Measurements from ENCODE around the gene ACTR5.
"Not testable (repeated sequence)": the region's sequence is repeated elsewhere in the genome, so short reads cannot be mapped to it uniquely, and the experiment has no call there.

The ACTR5 gene

GRCh38 chr20:38764567-38765318 is 16.5 kb downstream of the ACTR5 start:
- FAIRE-seq (peak; percentile 99), DNase-seq (ENCODE audit: low spot score) (peak; percentile 95)

- DNase-seq (ENCODE audit: low spot score) (no peak), FAIRE-seq (no peak)
Measured at GRCh38 chr20:38766071-38766470, 17.8 kb downstream of the ACTR5 start.

GRCh38 chr20:38769376-38770295 is 21.4 kb downstream of the ACTR5 start:
- FAIRE-seq (no peak), DNase-seq (ENCODE audit: low spot score) (no peak)

- FAIRE-seq: no peak
- no peak for DNase-seq (ENCODE audit: low spot score)
Measured at GRCh38 chr20:38770546-38770945, 22.3 kb downstream of the ACTR5 start.

GRCh38 chr20:38770970-38771369 is 22.7 kb downstream of the ACTR5 start:
- FAIRE-seq: no peak
- DNase-seq (ENCODE audit: low spot score): no peak

- DNase-seq (ENCODE audit: low spot score) (no peak), FAIRE-seq (no peak)
Measured at GRCh38 chr20:38771621-38772020, 23.4 kb downstream of the ACTR5 start.

- no peak for FAIRE-seq
- DNase-seq (ENCODE audit: low spot score): no peak
Measured at GRCh38 chr20:38774167-38774566, 25.9 kb downstream of the ACTR5 start.

GRCh38 chr20:38776363-38776762 is 28.1 kb downstream of the ACTR5 start:
- FAIRE-seq (no peak), DNase-seq (ENCODE audit: low spot score) (no peak)

GRCh38 chr20:38779247-38780097 is 31.2 kb downstream of the ACTR5 start:
- FAIRE-seq (no peak), DNase-seq (ENCODE audit: low spot score) (no peak)

GRCh38 chr20:38782275-38782674 is 34.0 kb downstream of the ACTR5 start:
- no peak for FAIRE-seq

GRCh38 chr20:38787870-38788269 is 39.6 kb downstream of the ACTR5 start:
- no peak for DNase-seq (ENCODE audit: low spot score)
- no peak for FAIRE-seq

More at GRCh38 chr20:38782275-38782674, 34.0 kb downstream of the ACTR5 start:
- no peak for DNase-seq (ENCODE audit: low spot score)

- DNase-seq (ENCODE audit: low spot score): peak; percentile 40
- FAIRE-seq: no peak
Measured at GRCh38 chr20:38789503-38790199, 41.4 kb downstream of the ACTR5 start.

- peak; percentile 56 for FAIRE-seq
Measured at GRCh38 chr20:38790200-38791053, 42.2 kb downstream of the ACTR5 start.

GRCh38 chr20:38791291-38791690 is 43.0 kb downstream of the ACTR5 start:
- FAIRE-seq (no peak), DNase-seq (ENCODE audit: low spot score) (no peak)

More at GRCh38 chr20:38790200-38791053, 42.2 kb downstream of the ACTR5 start:
- DNase-seq (ENCODE audit: low spot score): peak; percentile 57

GRCh38 chr20:38791940-38792339 is 43.7 kb downstream of the ACTR5 start:
- no peak for FAIRE-seq

GRCh38 chr20:38794057-38794456 is 45.8 kb downstream of the ACTR5 start:
- FAIRE-seq; DNase-seq (ENCODE audit: low spot score): not testable (repeated sequence)

More at GRCh38 chr20:38791940-38792339, 43.7 kb downstream of the ACTR5 start:
- no peak for DNase-seq (ENCODE audit: low spot score)

- DNase-seq (ENCODE audit: low spot score) (no peak), FAIRE-seq (no peak)
Measured at GRCh38 chr20:38798266-38798665, 50.0 kb downstream of the ACTR5 start.

- DNase-seq (ENCODE audit: low spot score) (no peak), FAIRE-seq (no peak)
Measured at GRCh38 chr20:38799203-38799602, 50.9 kb downstream of the ACTR5 start.

- no peak for FAIRE-seq
- no peak for DNase-seq (ENCODE audit: low spot score)
Measured at GRCh38 chr20:38800882-38801281, 52.6 kb downstream of the ACTR5 start.

GRCh38 chr20:38804221-38804620 is 56.0 kb downstream of the ACTR5 start:
- FAIRE-seq (no peak), DNase-seq (ENCODE audit: low spot score) (no peak)
